ENCODE data around the gene TNFRSF1A. TPM values are rescaled to one million over a fixed set of nuclear protein-coding genes. Genes with fewer than 3 reads are reported as not detected.

TNFRSF1A gene
- polyA plus RNA-seq, 2 of the 4 experiments (the other 2 are of a cell fraction), result 416 to 460 TPM

GRCh38 chr12:6315184-6315583, 26.7 kb downstream of the TNFRSF1A start:
- DNase-seq (ENCODE audit: low read depth in 1 of 2, low spot score in 1 of 2) (no peak), ATAC-seq (no peak), FAIRE-seq (no peak)
- peak overlapping the region in 1 of 2 experiments; percentile 48; a peak in 1 of 6 replicates for H3K27ac ChIP-seq
- CTCF ChIA-PET, result interaction anchor here (0.9 to 3.1 kb wide), 5 partner anchors 8 to 327 kb away, joined by 3 to 19 read pairs (median 3); no protein-coding TSS in a partner anchor
- no peak overlapping the region for H3K4me3 ChIP-seq
- WGBS (ENCODE audit: missing lambda C conversion rate), result 90% methylated on average over 6 of the region's 6 CpGs
- POLR2A ChIA-PET, result interaction anchor here (0.6 to 1.2 kb wide), 2 partner anchors 55 to 155 kb away, joined by 3 to 4 read pairs; partner anchors contain the start of gene VAMP1
- no peaks in the 10 kb centered on the region for H3K9me3 ChIP-seq
- H3K4me1 ChIP-seq, result peaks cover 58% of the 10 kb centered on the region
- no peak for TF ChIP-seq MYC (IDR thresholded peaks at IDR 0.05; ENCODE audit: borderline replicate concordance, low read length)
- no peak for TF ChIP-seq POLR2A (IDR thresholded peaks at IDR 0.05; ENCODE audit: low read length)
- TF ChIP-seq ZNF302 (CRISPR knock-in tag; IDR thresholded peaks at IDR 0.05), result no peak
- TF ChIP-seq RARB (CRISPR knock-in tag; IDR thresholded peaks at IDR 0.05), result peak; percentile 61; the same call in 1 of the 2 replicates
- TF ChIP-seq BCL3 (IDR thresholded peaks at IDR 0.05), result no peak
- TF ChIP-seq KDM1A (IDR thresholded peaks at IDR 0.05; ENCODE audit: low read depth), result no peak
- no peak for TF ChIP-seq CBX2 (IDR thresholded peaks at IDR 0.05; ENCODE audit: borderline replicate concordance, low read depth)
- no peak for TF ChIP-seq RCOR1 (IDR thresholded peaks at IDR 0.05; ENCODE audit: low read depth, low read length)
- TF ChIP-seq POLR2AphosphoS2 (conservative IDR thresholded peaks at IDR 0.05; ENCODE audit: low read length), result 0 out of 2 replicates have a peak, but pooled peaks have one; percentile 24
- TF ChIP-seq EP300 (IDR thresholded peaks at IDR 0.05), result no peak
- TF ChIP-seq HMGXB4 (CRISPR knock-in tag; IDR thresholded peaks at IDR 0.05; ENCODE audit: borderline replicate concordance), result no peak
- TF ChIP-seq ELK1 (IDR thresholded peaks at IDR 0.05; ENCODE audit: low read depth, low read length), result no peak
- no peak for TF ChIP-seq SREBF2 (IDR thresholded peaks at IDR 0.05)
- TF ChIP-seq NPAS2 (CRISPR knock-in tag; IDR thresholded peaks at IDR 0.05; ENCODE audit: borderline replicate concordance), result no peak
- no peak for TF ChIP-seq CHD4 (IDR thresholded peaks at IDR 0.05; ENCODE audit: borderline replicate concordance)
- TF ChIP-seq GATA3 (IDR thresholded peaks at IDR 0.05; ENCODE audit: borderline replicate concordance), result no peak
- TF ChIP-seq CHD2 (IDR thresholded peaks at IDR 0.05; ENCODE audit: low read length, partially characterized antibody), result peak; percentile 27
- TF ChIP-seq FOXS1 (CRISPR knock-in tag; IDR thresholded peaks at IDR 0.05), result no peak
- 0 out of 2 replicates have a peak, but pooled peaks have one; percentile 17 for TF ChIP-seq PBX3 (IDR thresholded peaks at IDR 0.05)
- TF ChIP-seq HOXB5 (CRISPR knock-in tag; IDR thresholded peaks at IDR 0.05), result no peak
- TF ChIP-seq ZSCAN20 (CRISPR knock-in tag; IDR thresholded peaks at IDR 0.05), result no peak
- 0 out of 2 replicates have a peak, but pooled peaks have one; percentile 59 for TF ChIP-seq HOXA7 (CRISPR knock-in tag; IDR thresholded peaks at IDR 0.05)
- H3K4me2 ChIP-seq, result no peak overlapping the region

GRCh38 chr12:6314776-6315175, 27.1 kb downstream of the TNFRSF1A start:
- no peak for ATAC-seq
- ChIA-PET POLR2A (interaction anchor here (0.6 to 1.2 kb wide), 2 partner anchors 56 to 156 kb away, joined by 3 to 4 read pairs; partner anchors contain the start of gene VAMP1), CTCF (interaction anchor here (0.9 to 3.1 kb wide), 5 partner anchors 9 to 327 kb away, joined by 3 to 19 read pairs (median 5); no protein-coding TSS in a partner anchor)
- 86% methylated on average over 9 of the region's 9 CpGs for WGBS (ENCODE audit: missing lambda C conversion rate)
- Histone ChIP-seq H3K27ac (peak overlapping the region in 1 of 2 experiments; percentile 48; a peak in 2 of 6 replicates), H3K4me1 (peaks cover 54% of the 10 kb centered on the region), H3K4me3 (no peak overlapping the region), H3K4me2 (no peak overlapping the region), H3K9me3 (no peaks in the 10 kb centered on the region)
- FAIRE-seq, result no peak
- peak in 1 of 2 experiments; percentile 49 for DNase-seq (ENCODE audit: low read depth in 1 of 2, low spot score in 1 of 2)
- TF ChIP-seq HOXB5 (CRISPR knock-in tag; IDR thresholded peaks at IDR 0.05) (no peak), FOSL2 (IDR thresholded peaks at IDR 0.05) (no peak), FOSL2 (CRISPR knock-in tag; IDR thresholded peaks at IDR 0.05) (no peak), RARB (CRISPR knock-in tag; IDR thresholded peaks at IDR 0.05) (peak; percentile 20; the same call in 1 of the 2 replicates), PHF8 (IDR thresholded peaks at IDR 0.05; ENCODE audit: borderline replicate concordance, low read depth) (no peak), HOXB13 (CRISPR knock-in tag; IDR thresholded peaks at IDR 0.05; ENCODE audit: low read depth) (no peak), CBX2 (IDR thresholded peaks at IDR 0.05; ENCODE audit: borderline replicate concordance, low read depth) (no peak), USF2 (IDR thresholded peaks at IDR 0.05) (no peak), SMC3 (IDR thresholded peaks at IDR 0.05) (no peak), FOSB (CRISPR knock-in tag; IDR thresholded peaks at IDR 0.05) (peak; percentile 64), KDM1A (IDR thresholded peaks at IDR 0.05; ENCODE audit: low read depth) (no peak), NR3C1 (IDR thresholded peaks at IDR 0.05) (no peak), TP53 (CRISPR knock-in tag; IDR thresholded peaks at IDR 0.05) (no peak; the same call in 1 of the 2 replicates), EHMT2 (IDR thresholded peaks at IDR 0.05; ENCODE audit: low read depth) (no peak), MAZ (IDR thresholded peaks at IDR 0.05; ENCODE audit: borderline replicate concordance, low read depth, low read length) (no peak)
